Muscle layer of colon (tissue), 2 donors: Measurements from ENCODE around the gene ETV2.
A peak's percentile ranks its signal among the peaks of the same experiment; 100 is the strongest.

ENCODE experiments used
- H3K27ac ChIP-seq: one replicate; pipeline ENCODE4 v1.7.0; 2013; ENCODE audit warnings: low read depth, mild to moderate bottlenecking, low read length, moderate library complexity
- H3K27me3 ChIP-seq, 2 donors: one replicate each; pipeline ENCODE4 v1.7.0; 2013; ENCODE audit warnings: low read length in 2 of 2, mild to moderate bottlenecking in 2 of 2; ENCODE audit not compliant: insufficient read depth in 2 of 2, control insufficient read depth in 1 of 2
- H3K36me3 ChIP-seq: one replicate; pipeline ENCODE4 v1.7.0; 2013; ENCODE audit warnings: mild to moderate bottlenecking, low read length; ENCODE audit not compliant: insufficient read depth
- H3K4me1 ChIP-seq: one replicate; pipeline ENCODE4 v1.7.0; 2013; ENCODE audit warnings: mild to moderate bottlenecking, low read length; ENCODE audit not compliant: insufficient read depth
- H3K4me3 ChIP-seq, 2 donors: one replicate each; pipeline ENCODE4 v1.7.0; 2013; ENCODE audit warnings: low read length in 2 of 2, low read depth in 1 of 2, mild to moderate bottlenecking in 1 of 2, moderate library complexity in 1 of 2
- H3K9ac ChIP-seq: one replicate; pipeline ENCODE4 v1.7.0; 2013; ENCODE audit warnings: low read length
- H3K9me3 ChIP-seq: one replicate; pipeline ENCODE4 v1.7.0; 2013; ENCODE audit warnings: mild to moderate bottlenecking, low read length
- donor health status: abdominal sarcoma.
- donor health status: Adenocarcinoma of cecum.

ETV2 gene

GRCh38 chr19:35629332-35629633 lies 12.3 kb upstream of the ETV2 start:
- Histone ChIP-seq H3K4me3 (peak overlapping the region; percentile 97 to 98), H3K27ac (peak overlapping the region; percentile 98), H3K4me1 (peaks cover 8% of the 10 kb centered on the region), H3K36me3 (peaks cover 38% of the 10 kb centered on the region), H3K9me3 (no peaks in the 10 kb centered on the region), H3K9ac (peak overlapping the region; percentile 96), H3K27me3 (no peaks in the 10 kb centered on the region)

GRCh38 chr19:35633727-35634440 lies 7.7 kb upstream of the ETV2 start:
- H3K9ac ChIP-seq = no peak overlapping the region
- H3K9me3 ChIP-seq = no peaks in the 10 kb centered on the region
- H3K27me3 ChIP-seq = no peaks in the 10 kb centered on the region
- H3K4me1 ChIP-seq = peaks cover 8% of the 10 kb centered on the region
- H3K4me3 ChIP-seq = no peak overlapping the region
- H3K36me3 ChIP-seq = peaks cover 68% of the 10 kb centered on the region
- H3K27ac ChIP-seq = no peak overlapping the region

GRCh38 chr19:35636651-35637050 lies 4.9 kb upstream of the ETV2 start:
- Histone ChIP-seq H3K27me3 (no peaks in the 10 kb centered on the region), H3K4me3 (no peak overlapping the region), H3K27ac (no peak overlapping the region), H3K36me3 (peaks cover 53% of the 10 kb centered on the region), H3K9ac (no peak overlapping the region), H3K4me1 (no peaks in the 10 kb centered on the region), H3K9me3 (no peaks in the 10 kb centered on the region)

GRCh38 chr19:35637165-35637564 lies 4.4 kb upstream of the ETV2 start:
- Histone ChIP-seq H3K27me3 (no peaks in the 10 kb centered on the region), H3K9me3 (no peaks in the 10 kb centered on the region), H3K4me1 (no peaks in the 10 kb centered on the region), H3K4me3 (no peak overlapping the region), H3K27ac (no peak overlapping the region), H3K36me3 (peaks cover 48% of the 10 kb centered on the region), H3K9ac (no peak overlapping the region)

- Histone ChIP-seq H3K4me3 (no peak overlapping the region), H3K4me1 (peaks cover 6% of the 10 kb centered on the region), H3K9ac (no peak overlapping the region), H3K9me3 (no peaks in the 10 kb centered on the region), H3K27me3 (no peaks in the 10 kb centered on the region), H3K36me3 (peaks cover 30% of the 10 kb centered on the region), H3K27ac (no peak overlapping the region)
Measured at GRCh38 chr19:35639321-35639639, 2.3 kb upstream of the ETV2 start.

GRCh38 chr19:35639863-35640262 lies 1.7 kb upstream of the ETV2 start:
- Histone ChIP-seq H3K36me3 (peaks cover 28% of the 10 kb centered on the region), H3K9me3 (no peaks in the 10 kb centered on the region), H3K27ac (no peak overlapping the region), H3K27me3 (no peaks in the 10 kb centered on the region), H3K4me1 (peaks cover 6% of the 10 kb centered on the region), H3K9ac (no peak overlapping the region), H3K4me3 (no peak overlapping the region)

GRCh38 chr19:35642312-35642711 lies 767 bp downstream of the ETV2 start:
- Histone ChIP-seq H3K27me3 (no peaks in the 10 kb centered on the region), H3K9ac (no peak overlapping the region), H3K9me3 (no peaks in the 10 kb centered on the region), H3K4me3 (no peak overlapping the region), H3K4me1 (peaks cover 6% of the 10 kb centered on the region), H3K27ac (no peak overlapping the region), H3K36me3 (peaks cover 9% of the 10 kb centered on the region)

GRCh38 chr19:35642798-35643254 lies 1.3 kb downstream of the ETV2 start:
- peaks cover 3% of the 10 kb centered on the region for H3K36me3 ChIP-seq
- H3K9me3 ChIP-seq = no peaks in the 10 kb centered on the region
- H3K4me1 ChIP-seq = peaks cover 10% of the 10 kb centered on the region
- H3K9ac ChIP-seq = no peak overlapping the region
- peak overlapping the region in 1 of 2 donors; percentile 83 for H3K4me3 ChIP-seq
- H3K27me3 ChIP-seq = no peaks in the 10 kb centered on the region
- H3K27ac ChIP-seq = no peak overlapping the region

GRCh38 chr19:35643255-35644205 lies 2.0 kb downstream of the ETV2 start:
- Histone ChIP-seq H3K9me3 (no peaks in the 10 kb centered on the region), H3K4me3 (peak overlapping the region; percentile 74 to 83), H3K9ac (peak overlapping the region; percentile 14), H3K4me1 (peaks cover 10% of the 10 kb centered on the region), H3K27me3 (no peaks in the 10 kb centered on the region), H3K36me3 (no peaks in the 10 kb centered on the region), H3K27ac (peak overlapping the region; percentile 97)

- Histone ChIP-seq H3K9ac (peak overlapping the region; percentile 14), H3K27ac (peak overlapping the region; percentile 97), H3K36me3 (no peaks in the 10 kb centered on the region), H3K27me3 (no peaks in the 10 kb centered on the region), H3K9me3 (no peaks in the 10 kb centered on the region), H3K4me3 (peak overlapping the region; percentile 74 to 83), H3K4me1 (peaks cover 18% of the 10 kb centered on the region)
Measured at GRCh38 chr19:35644206-35644986, 2.9 kb downstream of the ETV2 start.

GRCh38 chr19:35644987-35645679 lies 3.6 kb downstream of the ETV2 start:
- Histone ChIP-seq H3K27ac (peak overlapping the region; percentile 97), H3K36me3 (peaks cover 2% of the 10 kb centered on the region), H3K4me3 (peak overlapping the region; percentile 74 to 83), H3K4me1 (peaks cover 19% of the 10 kb centered on the region), H3K9me3 (no peaks in the 10 kb centered on the region), H3K9ac (peak overlapping the region; percentile 17), H3K27me3 (no peaks in the 10 kb centered on the region)
